HL-60 (cell line): Measurements from ENCODE around the gene OLFML2B.

Experiments
- POLR2AphosphoS5 ChIP-seq: IDR thresholded peaks from 2 replicates; pipeline ENCODE4 v1.6.1; 2012; ENCODE audit warnings: low read depth
- SPI1 ChIP-seq: IDR thresholded peaks from 2 replicates; pipeline ENCODE4 v1.6.1; 2012; ENCODE audit warnings: low read depth, mild to moderate bottlenecking, borderline replicate concordance
- TF ChIP-seq, protein P1 (sequence below): IDR thresholded peaks from one replicate; pipeline ENCODE4 v1.5.1; 2011; ENCODE audit warnings: low read length, control low read depth, inconsistent platforms; ENCODE audit not compliant: insufficient read depth
- TF ChIP-seq, protein P2 (sequence below): IDR thresholded peaks from 2 replicates; pipeline ENCODE4 v1.6.1; 2012; ENCODE audit warnings: low read depth; ENCODE audit not compliant: insufficient replicate concordance

DNA sequence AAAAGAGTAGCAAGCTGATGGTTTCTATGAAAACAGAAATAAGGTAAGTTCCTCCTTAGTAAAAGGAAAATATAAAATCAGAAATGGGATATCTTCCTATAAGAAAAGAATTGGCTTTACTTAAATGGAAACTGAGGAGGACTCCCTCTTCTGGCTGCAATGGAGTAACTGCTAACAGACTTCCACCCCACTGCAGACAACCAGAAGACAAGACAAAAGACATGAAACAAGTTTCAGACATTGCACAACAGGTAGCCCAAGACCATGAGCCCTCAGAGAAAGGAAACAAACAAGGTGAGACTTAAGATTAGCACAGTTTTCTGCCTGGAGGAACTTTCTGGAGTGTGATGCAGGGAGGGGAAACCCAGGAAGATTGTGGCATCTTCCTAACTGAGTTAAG lies 17.0 kb upstream of the OLFML2B start:
- no peak for TF ChIP-seq POLR2AphosphoS5
- TF ChIP-seq, protein P1, sequence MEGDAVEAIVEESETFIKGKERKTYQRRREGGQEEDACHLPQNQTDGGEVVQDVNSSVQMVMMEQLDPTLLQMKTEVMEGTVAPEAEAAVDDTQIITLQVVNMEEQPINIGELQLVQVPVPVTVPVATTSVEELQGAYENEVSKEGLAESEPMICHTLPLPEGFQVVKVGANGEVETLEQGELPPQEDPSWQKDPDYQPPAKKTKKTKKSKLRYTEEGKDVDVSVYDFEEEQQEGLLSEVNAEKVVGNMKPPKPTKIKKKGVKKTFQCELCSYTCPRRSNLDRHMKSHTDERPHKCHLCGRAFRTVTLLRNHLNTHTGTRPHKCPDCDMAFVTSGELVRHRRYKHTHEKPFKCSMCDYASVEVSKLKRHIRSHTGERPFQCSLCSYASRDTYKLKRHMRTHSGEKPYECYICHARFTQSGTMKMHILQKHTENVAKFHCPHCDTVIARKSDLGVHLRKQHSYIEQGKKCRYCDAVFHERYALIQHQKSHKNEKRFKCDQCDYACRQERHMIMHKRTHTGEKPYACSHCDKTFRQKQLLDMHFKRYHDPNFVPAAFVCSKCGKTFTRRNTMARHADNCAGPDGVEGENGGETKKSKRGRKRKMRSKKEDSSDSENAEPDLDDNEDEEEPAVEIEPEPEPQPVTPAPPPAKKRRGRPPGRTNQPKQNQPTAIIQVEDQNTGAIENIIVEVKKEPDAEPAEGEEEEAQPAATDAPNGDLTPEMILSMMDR = peak; percentile 19
- TF ChIP-seq, protein P2, sequence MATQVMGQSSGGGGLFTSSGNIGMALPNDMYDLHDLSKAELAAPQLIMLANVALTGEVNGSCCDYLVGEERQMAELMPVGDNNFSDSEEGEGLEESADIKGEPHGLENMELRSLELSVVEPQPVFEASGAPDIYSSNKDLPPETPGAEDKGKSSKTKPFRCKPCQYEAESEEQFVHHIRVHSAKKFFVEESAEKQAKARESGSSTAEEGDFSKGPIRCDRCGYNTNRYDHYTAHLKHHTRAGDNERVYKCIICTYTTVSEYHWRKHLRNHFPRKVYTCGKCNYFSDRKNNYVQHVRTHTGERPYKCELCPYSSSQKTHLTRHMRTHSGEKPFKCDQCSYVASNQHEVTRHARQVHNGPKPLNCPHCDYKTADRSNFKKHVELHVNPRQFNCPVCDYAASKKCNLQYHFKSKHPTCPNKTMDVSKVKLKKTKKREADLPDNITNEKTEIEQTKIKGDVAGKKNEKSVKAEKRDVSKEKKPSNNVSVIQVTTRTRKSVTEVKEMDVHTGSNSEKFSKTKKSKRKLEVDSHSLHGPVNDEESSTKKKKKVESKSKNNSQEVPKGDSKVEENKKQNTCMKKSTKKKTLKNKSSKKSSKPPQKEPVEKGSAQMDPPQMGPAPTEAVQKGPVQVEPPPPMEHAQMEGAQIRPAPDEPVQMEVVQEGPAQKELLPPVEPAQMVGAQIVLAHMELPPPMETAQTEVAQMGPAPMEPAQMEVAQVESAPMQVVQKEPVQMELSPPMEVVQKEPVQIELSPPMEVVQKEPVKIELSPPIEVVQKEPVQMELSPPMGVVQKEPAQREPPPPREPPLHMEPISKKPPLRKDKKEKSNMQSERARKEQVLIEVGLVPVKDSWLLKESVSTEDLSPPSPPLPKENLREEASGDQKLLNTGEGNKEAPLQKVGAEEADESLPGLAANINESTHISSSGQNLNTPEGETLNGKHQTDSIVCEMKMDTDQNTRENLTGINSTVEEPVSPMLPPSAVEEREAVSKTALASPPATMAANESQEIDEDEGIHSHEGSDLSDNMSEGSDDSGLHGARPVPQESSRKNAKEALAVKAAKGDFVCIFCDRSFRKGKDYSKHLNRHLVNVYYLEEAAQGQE = no peak
- TF ChIP-seq SPI1 = no peak
